Activated T-helper 9 cell treated with anti-CD3 and anti-CD28 coated beads, Interleukin-2, amount 50 U/mL, for 16 hours (primary cell): ENCODE results near the gene OSMR.

Experiments
- DNase-seq: peaks from one replicate; pipeline ENCODE4 v3.0.0-alpha.2; 2020; ENCODE audit warnings: low read depth

Gene OSMR

GRCh38 chr5:38926121-38926520 lies 80.3 kb downstream of the OSMR start:
- no peak for DNase-seq

GRCh38 chr5:38927470-38927869 lies 81.7 kb downstream of the OSMR start:
- no peak for DNase-seq

- DNase-seq = no peak
These were observed 84.0 kb downstream of the OSMR start for GRCh38 chr5:38929838-38930237.

GRCh38 chr5:38931731-38932130 lies 85.9 kb downstream of the OSMR start:
- no peak for DNase-seq

- DNase-seq = no peak
These were observed 87.1 kb downstream of the OSMR start for GRCh38 chr5:38932854-38933408.

- no peak for DNase-seq
These were observed 89.6 kb downstream of the OSMR start for GRCh38 chr5:38935437-38935836.

GRCh38 chr5:38936269-38936668 lies 90.5 kb downstream of the OSMR start:
- DNase-seq = no peak

GRCh38 chr5:38938424-38938823 lies 92.6 kb downstream of the OSMR start:
- no peak for DNase-seq

GRCh38 chr5:38938973-38939372 lies 93.2 kb downstream of the OSMR start:
- no peak for DNase-seq

GRCh38 chr5:38940230-38940858 lies 94.5 kb downstream of the OSMR start:
- DNase-seq = no peak

- no peak for DNase-seq
These were observed 96.1 kb downstream of the OSMR start for GRCh38 chr5:38941912-38942311.

- no peak for DNase-seq
These were observed 98.5 kb downstream of the OSMR start for GRCh38 chr5:38944282-38944681.

GRCh38 chr5:38948501-38948900 lies 102.7 kb downstream of the OSMR start:
- no peak for DNase-seq

GRCh38 chr5:38953426-38954012 lies 107.7 kb downstream of the OSMR start:
- no peak for DNase-seq

- DNase-seq = no peak
These were observed 115.9 kb downstream of the OSMR start for GRCh38 chr5:38961691-38962090.

GRCh38 chr5:38968665-38969064 lies 122.9 kb downstream of the OSMR start:
- no peak for DNase-seq

GRCh38 chr5:38978036-38978435 lies 132.2 kb downstream of the OSMR start:
- DNase-seq = no peak

- DNase-seq = no peak
These were observed 133.7 kb downstream of the OSMR start for GRCh38 chr5:38979535-38979934.
